Thyroid gland (tissue), 4 donors: ENCODE results near the gene OPN3. TPM values are rescaled to one million over a fixed set of nuclear protein-coding genes. Genes with fewer than 3 reads are reported as not detected.

ENCODE experiments used
- DNase-seq, 2 donors: peaks; one replicate each; pipeline ENCODE4 v3.0.0-alpha.2; 2019
- H3K27ac ChIP-seq, 3 donors: fragments of 200-600 bp; sonication (generic); 1 replicate in 2 of 3; 2 replicates in 1 of 3; pipeline ENCODE4 v1.5.1; 2016 to 2019; ENCODE audit warnings: mild to moderate bottlenecking in 1 of 3, moderate library complexity in 1 of 3
- H3K27me3 ChIP-seq: fragments of 200-600 bp; sonication (generic); one replicate; pipeline ENCODE4 v1.5.1; 2019
- H3K36me3 ChIP-seq, 2 donors: fragments of 200-600 bp; sonication (generic); one replicate each; pipeline ENCODE4 v1.5.1; 2016 to 2019
- H3K4me1 ChIP-seq, 2 donors: fragments of 200-600 bp; sonication (generic); one replicate each; pipeline ENCODE4 v1.5.1; 2017 to 2019
- H3K4me3 ChIP-seq, 3 donors: fragments of 200-600 bp; sonication (generic); replicated peaks in 1 of 3; 1 replicate in 2 of 3; 2 replicates in 1 of 3; pipeline ENCODE4 v1.5.1; 2016; ENCODE audit warnings: mild to moderate bottlenecking in 1 of 3
- H3K9me3 ChIP-seq: fragments of 200-600 bp; sonication (generic); one replicate; pipeline ENCODE4 v1.5.1; 2017
- POLR2A ChIP-seq, 2 donors: fragments of 450-650 bp; IDR thresholded peaks; one replicate each; pipeline ENCODE4 v1.6.1; 2017; ENCODE audit warnings: antibody characterized with exemption in 2 of 2, mild to moderate bottlenecking in 2 of 2, moderate library complexity in 1 of 2
- WGBS, 2 donors: methylation state at CpG; one replicate each; pipeline ENCODE4 v1.1.5; 2017; 5-methylcytosine and 5-hydroxymethylcytosine counted together
- intact Hi-C: fragments of 100-400 bp; cut with DNase I; formaldehyde crosslinking; loops from one replicate; pipeline ENCODE4 v1.15.1; 2023
- total RNA-seq, 4 donors: library from RNA; depleted of rRNA; stranded (reverse); fragments of >200 nt; gene quantifications; one replicate each; pipeline ENCODE4 v1.2.3, GENCODE V29; 2016
- TF ChIP-seq, protein P1 (sequence below), 6 experiments: fragments of 200-600 bp in 3 of 6; fragments of 450-650 bp in 3 of 6; sonication (generic) in 3 of 6; IDR thresholded peaks; one replicate each; pipeline ENCODE4 v1.5.1; 2016 to 2019; ENCODE audit warnings: antibody characterized with exemption in 6 of 6, mild to moderate bottlenecking in 2 of 6, inconsistent platforms in 1 of 6, moderate library complexity in 1 of 6

OPN3 gene
- total RNA-seq, 4 donors from 2014 or later: 19.2 to 45.0 (median 31.3) TPM

- H3K27ac ChIP-seq: no peak overlapping the region
- DNase-seq: no peak
- no peaks in the 10 kb centered on the region for H3K27me3 ChIP-seq
- TF ChIP-seq, protein P1, sequence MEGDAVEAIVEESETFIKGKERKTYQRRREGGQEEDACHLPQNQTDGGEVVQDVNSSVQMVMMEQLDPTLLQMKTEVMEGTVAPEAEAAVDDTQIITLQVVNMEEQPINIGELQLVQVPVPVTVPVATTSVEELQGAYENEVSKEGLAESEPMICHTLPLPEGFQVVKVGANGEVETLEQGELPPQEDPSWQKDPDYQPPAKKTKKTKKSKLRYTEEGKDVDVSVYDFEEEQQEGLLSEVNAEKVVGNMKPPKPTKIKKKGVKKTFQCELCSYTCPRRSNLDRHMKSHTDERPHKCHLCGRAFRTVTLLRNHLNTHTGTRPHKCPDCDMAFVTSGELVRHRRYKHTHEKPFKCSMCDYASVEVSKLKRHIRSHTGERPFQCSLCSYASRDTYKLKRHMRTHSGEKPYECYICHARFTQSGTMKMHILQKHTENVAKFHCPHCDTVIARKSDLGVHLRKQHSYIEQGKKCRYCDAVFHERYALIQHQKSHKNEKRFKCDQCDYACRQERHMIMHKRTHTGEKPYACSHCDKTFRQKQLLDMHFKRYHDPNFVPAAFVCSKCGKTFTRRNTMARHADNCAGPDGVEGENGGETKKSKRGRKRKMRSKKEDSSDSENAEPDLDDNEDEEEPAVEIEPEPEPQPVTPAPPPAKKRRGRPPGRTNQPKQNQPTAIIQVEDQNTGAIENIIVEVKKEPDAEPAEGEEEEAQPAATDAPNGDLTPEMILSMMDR (IDR thresholded peaks at IDR 0.05): no peak
- no peak for TF ChIP-seq POLR2A (IDR thresholded peaks at IDR 0.05)
- H3K9me3 ChIP-seq: no peaks in the 10 kb centered on the region
- H3K36me3 ChIP-seq: no peaks in the 10 kb centered on the region
- H3K4me3 ChIP-seq: no peak overlapping the region
- 85 to 90% methylated on average over 8 of the region's 8 CpGs for WGBS, 2 donors
- no peaks in the 10 kb centered on the region for H3K4me1 ChIP-seq
- intact Hi-C loops: loop anchor here (10.0 kb wide), 1 partner anchor 219 kb away; no protein-coding TSS in a partner anchor
Measured at GRCh38 chr1:241615043-241615974, 24.9 kb downstream of the OPN3 start.

GRCh38 chr1:241614572-241614971, 25.6 kb downstream of the OPN3 start:
- Histone ChIP-seq H3K4me3 (no peak overlapping the region), H3K27me3 (no peaks in the 10 kb centered on the region), H3K36me3 (no peaks in the 10 kb centered on the region), H3K4me1 (no peaks in the 10 kb centered on the region), H3K9me3 (no peaks in the 10 kb centered on the region), H3K27ac (no peak overlapping the region)
- TF ChIP-seq, protein P1 (IDR thresholded peaks at IDR 0.05): no peak
- no peak for TF ChIP-seq POLR2A (IDR thresholded peaks at IDR 0.05)
- WGBS, 2 donors: 67 to 83% methylated on average over 4 of the region's 4 CpGs
- intact Hi-C loops: loop anchor here (10.0 kb wide), 1 partner anchor 220 kb away; no protein-coding TSS in a partner anchor
- no peak for DNase-seq

DNA sequence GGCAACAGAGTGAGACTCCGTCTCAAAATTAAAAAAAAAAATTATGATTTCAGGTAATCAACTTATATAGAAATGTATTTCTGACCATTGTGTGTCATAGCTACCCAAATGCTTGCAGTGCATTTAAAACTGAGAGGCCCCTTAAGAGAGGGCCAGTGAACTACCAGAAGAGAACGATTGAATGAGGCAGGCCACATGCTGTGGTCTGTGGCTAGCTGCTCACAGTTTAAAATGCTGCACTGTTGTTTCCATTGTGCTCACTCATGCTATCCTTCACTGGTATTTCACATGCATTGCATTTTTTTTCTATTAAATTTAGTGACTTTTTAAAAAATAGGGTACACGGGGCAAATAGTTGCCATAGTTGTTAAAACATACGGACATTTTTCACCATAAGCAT, 26.0 kb downstream of the OPN3 start:
- intact Hi-C loops: loop anchor here (10.0 kb wide), 1 partner anchor 221 kb away; no protein-coding TSS in a partner anchor
- H3K9me3 ChIP-seq: no peaks in the 10 kb centered on the region
- no peaks in the 10 kb centered on the region for H3K36me3 ChIP-seq
- no peak overlapping the region for H3K27ac ChIP-seq
- no peaks in the 10 kb centered on the region for H3K27me3 ChIP-seq
- TF ChIP-seq, protein P1 (IDR thresholded peaks at IDR 0.05): no peak
- TF ChIP-seq POLR2A (IDR thresholded peaks at IDR 0.05): no peak
- WGBS, 2 donors: 91 to 93% methylated on average over 4 of the region's 4 CpGs
- no peaks in the 10 kb centered on the region for H3K4me1 ChIP-seq
- H3K4me3 ChIP-seq: no peak overlapping the region
- no peak for DNase-seq

- H3K27me3 ChIP-seq: no peaks in the 10 kb centered on the region
- intact Hi-C loops: loop anchor here (10.0 kb wide), 1 partner anchor 222 kb away; no protein-coding TSS in a partner anchor
- TF ChIP-seq, protein P1 (IDR thresholded peaks at IDR 0.05): no peak
- no peak for TF ChIP-seq POLR2A (IDR thresholded peaks at IDR 0.05)
- H3K27ac ChIP-seq: no peak overlapping the region
- no peak overlapping the region for H3K4me3 ChIP-seq
- H3K9me3 ChIP-seq: no peaks in the 10 kb centered on the region
- WGBS, 2 donors: 81 to 86% methylated on average over 9 of the region's 9 CpGs
- no peaks in the 10 kb centered on the region for H3K36me3 ChIP-seq
- DNase-seq: no peak
- no peaks in the 10 kb centered on the region for H3K4me1 ChIP-seq
Measured at GRCh38 chr1:241612533-241613477, 27.4 kb downstream of the OPN3 start.
